GM19324 (cell line): ENCODE results near the gene RIPOR3.

Source experiments
- ATAC-seq: cut with Tn5 transposase; IDR thresholded peaks from one replicate; pipeline ENCODE4 v1.9.1; 2021; ENCODE audit warnings: mild to moderate bottlenecking, moderate library complexity; ENCODE audit not compliant: unreplicated experiment, low FRiP score

RIPOR3 gene, protein sequence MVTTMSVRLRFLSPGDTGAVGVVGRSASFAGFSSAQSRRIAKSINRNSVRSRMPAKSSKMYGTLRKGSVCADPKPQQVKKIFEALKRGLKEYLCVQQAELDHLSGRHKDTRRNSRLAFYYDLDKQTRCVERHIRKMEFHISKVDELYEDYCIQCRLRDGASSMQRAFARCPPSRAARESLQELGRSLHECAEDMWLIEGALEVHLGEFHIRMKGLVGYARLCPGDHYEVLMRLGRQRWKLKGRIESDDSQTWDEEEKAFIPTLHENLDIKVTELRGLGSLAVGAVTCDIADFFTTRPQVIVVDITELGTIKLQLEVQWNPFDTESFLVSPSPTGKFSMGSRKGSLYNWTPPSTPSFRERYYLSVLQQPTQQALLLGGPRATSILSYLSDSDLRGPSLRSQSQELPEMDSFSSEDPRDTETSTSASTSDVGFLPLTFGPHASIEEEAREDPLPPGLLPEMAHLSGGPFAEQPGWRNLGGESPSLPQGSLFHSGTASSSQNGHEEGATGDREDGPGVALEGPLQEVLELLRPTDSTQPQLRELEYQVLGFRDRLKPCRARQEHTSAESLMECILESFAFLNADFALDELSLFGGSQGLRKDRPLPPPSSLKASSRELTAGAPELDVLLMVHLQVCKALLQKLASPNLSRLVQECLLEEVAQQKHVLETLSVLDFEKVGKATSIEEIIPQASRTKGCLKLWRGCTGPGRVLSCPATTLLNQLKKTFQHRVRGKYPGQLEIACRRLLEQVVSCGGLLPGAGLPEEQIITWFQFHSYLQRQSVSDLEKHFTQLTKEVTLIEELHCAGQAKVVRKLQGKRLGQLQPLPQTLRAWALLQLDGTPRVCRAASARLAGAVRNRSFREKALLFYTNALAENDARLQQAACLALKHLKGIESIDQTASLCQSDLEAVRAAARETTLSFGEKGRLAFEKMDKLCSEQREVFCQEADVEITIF

DNA sequence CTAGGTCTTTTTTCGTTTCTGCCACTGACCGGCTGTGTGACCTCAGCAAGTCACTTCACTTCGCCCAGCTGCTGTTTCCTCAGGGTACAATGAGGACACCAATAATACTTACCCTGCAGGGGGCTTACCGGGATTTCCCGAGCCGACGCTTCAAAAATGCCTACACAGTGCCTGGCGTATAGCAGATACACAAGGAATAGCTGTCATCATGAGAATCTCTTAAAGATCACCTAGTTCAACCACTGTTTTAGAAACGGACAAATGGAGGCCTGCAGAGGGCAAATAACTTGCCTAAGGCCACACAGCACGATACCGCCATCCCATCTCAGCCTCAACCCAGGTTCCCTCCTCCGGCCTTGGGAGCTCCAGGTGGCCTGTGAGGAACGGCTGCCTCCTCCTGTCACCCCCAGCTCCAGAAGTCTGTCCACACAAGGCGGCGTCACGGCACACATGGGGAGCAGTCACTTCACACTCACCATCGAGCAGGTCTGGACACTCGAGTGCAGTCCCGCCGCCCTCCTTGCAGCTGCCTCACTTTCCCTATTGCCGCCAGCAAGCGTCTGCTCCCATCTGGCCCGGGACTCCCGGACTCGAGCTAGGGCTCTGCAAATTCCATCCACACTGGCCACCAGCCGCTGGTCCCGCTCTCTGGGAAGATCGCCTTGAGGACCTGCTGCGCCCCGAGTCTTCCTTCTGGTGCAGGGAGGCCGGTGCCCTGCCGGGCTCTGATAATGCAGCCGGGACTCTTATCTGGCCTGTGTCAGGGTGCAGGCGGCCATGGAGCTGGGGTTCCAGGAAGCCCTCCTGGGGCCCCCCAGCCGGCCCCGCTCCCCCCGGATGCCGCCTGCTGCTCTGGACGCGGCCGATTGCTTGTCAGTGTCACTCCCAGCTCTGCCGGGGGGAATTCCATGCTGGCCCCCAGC lies at the start of gene RIPOR3:
RIPOR3 (minus strand) TSS at position 893 of the 923 bp plus-strand sequence; CDS start at position 479, 414 bp downstream.
- ATAC-seq, result no peak

DNA sequence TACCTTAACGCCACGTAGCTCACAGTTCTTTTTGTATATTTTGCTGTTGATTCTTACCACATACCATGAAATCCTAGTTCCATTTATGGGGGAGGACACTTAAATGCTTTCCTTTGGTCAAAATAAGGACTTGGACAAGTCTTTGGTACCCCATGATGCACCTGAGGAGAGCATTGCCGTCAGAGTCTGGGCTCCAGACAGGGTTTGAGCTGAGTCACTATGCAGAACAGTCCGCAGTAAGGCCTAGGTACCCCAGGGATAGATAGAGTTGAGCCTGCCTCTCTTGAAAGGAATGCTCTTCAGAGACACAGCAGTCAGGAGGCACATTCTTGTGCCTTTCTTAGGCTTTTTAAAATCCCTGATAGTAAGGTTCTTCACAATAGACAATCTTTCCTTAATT lies 46.0 kb upstream of the RIPOR3 start:
- no peak for ATAC-seq

DNA sequence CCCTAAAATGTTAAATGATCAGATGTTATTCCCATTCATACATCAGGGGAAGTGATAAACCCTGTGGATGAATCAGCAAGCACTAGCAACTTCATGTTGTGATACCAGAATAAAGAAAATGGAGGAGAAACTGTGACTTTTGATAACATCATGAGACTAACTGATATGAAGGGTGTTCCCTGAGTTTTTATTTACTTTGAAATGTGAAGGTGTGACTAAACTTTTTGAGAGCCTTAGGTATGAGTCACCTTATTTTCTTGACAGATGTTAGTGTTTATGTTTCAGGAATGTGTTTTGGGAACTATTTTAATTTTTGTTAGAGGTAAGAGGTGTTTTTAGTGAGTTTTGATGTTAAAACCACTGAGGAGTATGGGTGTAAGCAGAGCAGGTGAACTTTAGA lies 44.5 kb upstream of the RIPOR3 start:
- ATAC-seq, result no peak

DNA sequence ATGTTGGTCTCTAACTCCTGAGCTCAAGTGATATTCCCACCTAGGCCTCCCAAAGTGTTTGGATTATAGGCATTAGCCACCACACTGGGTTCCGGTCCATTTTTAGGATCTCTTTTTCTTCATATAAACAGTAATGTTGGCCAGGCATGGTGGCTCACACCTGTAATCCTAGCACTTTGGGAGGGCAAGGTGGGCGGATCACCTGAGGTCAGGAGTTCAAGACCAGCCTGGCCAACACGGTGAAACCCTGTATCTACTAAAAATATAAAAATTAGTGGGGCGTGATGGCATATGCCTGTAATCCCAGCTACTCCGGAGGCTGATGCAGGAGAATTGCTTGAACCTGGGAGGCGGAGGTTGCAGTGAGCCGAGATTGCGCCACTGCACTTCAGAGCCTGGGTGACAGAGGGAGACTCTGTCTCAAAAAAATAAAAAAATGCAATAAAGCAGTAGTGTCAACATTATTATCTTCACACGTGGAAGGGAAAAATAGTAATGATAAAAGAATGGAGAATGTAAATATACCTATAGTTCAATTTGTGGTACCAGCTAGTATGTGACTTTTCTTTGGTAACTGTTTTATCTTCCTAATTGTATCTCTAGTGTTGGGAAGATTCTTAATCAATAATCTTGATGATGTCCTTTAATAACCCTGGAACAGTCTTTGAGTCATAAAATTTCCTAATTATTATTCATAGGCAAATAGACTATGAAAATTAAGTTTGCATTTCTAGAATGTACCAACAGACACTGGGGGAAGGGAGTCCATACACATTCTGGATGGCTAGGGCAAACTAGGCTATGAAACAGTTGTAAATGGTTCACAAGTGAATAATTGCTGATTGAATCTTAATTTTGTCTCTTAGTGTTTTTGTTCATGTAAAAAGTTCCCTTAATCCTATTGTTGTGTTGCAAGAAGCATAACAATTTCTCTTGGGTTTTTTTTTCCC lies 43.7 kb upstream of the RIPOR3 start:
- ATAC-seq, result no peak

DNA sequence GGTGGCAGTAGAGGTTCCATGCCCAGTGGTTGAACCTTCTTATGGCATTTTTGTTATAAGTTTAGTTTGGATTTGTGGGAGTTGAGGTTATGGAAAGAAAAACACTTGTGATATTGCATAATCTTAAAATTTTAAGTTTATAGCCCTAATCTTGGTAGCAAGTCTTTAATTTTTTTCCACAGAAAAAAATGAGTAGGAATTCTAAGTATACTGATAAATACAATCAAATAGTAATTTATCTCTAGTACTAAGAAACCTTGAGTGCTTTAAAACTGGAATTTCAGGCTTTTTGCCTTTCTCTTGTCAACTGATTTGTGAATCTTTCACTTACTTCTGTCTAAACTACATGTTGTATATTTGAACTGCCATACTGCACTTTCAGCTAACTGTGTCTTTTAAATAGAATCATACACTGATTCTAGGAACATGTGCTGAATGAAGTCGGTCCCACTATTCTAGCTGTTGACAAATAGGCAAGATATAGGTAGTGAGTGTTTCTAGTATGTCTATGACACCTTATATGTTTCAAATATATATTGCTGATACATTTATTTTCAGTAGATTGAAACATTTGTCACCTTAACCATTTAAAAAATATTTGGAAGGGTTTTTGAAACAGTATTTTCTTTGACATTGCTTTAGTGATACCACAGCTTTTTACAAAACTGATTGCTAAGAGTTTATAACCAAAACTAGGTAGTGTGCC lies 42.5 kb upstream of the RIPOR3 start:
- no peak for ATAC-seq

DNA sequence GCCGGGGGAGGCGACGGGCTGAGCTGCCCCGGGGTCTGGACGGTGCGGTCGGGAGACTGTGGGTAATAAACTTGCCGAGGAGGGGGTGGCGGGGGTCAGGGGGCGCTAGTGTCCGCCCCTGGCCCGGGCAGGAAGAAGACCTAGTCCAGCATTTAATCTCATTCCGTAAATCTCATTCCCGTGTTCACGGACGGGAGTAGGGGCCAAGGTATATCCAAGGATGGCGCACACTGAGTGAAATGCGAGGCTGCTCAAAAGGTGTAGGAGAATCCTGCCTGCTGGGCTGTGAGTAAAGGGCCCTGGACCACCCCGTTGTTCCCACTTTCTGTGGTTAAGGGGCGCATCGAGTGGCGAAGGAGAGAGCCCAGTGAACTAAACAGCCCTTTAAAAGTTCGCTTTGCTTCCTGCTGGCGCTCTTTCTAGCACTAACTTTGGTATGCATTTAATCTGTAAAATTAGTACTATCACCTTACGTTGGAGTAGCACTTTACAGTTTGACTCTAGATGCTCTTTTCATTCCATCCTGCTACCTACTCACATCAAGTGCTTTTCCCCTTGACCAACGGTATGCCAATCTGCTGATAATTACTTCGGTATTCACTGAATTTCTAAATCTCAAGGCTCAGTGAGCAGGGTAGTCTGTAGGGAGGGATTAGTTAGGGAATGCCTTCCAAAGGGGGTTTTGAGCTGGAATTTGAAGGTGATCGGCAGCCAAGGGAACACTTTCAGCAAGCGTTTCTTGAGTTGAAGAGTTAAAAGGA lies 40.8 kb upstream of the RIPOR3 start:
- ATAC-seq, result no peak

DNA sequence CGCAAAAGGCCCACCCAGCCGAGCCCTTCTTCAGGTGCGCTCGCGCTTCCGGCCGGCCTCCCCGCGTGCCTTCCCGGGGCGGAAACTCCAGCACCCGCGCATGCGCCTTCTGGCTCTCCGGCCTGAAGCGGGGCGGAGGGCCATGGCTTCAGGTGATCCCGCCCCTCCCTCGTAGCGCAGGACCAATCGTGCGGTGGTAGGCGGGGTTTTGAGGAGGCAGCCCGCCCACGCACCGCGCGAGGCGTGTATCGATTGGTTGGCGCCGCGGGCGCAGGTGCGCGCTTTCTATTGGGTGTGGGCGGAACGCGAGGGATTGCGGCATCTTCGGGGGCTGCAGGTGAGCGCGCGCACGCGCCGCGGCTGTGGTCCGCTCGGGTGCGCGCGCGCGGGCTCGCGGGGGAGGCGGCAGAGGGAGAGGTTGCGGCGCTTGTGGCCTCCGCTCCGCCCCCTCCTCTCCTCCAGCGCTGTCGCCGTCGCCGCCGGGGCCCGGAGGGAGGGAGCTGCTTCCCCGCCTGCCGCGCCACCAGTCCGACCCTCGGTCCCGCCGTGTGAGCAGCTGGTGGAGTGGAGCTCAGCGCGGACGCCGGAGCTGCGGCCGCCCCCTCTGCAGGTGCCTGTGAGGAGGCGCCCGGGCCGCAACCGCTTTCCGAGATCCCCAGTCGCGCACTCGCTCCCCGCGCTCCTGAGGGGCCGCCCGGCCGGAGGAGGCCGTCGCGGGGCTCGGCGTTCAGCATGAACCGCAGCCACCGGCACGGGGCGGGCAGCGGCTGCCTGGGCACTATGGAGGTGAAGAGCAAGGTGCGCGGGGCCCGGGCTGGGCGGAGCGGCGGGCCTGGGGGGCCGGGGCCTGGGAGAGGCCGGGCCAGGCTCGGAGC lies 40.0 kb upstream of the RIPOR3 start, which contains the start of gene PARD6B:
PARD6B (plus strand) TSS at position 526 of the 875 bp plus-strand sequence; CDS start at position 733, 207 bp downstream.
- peak; percentile 91 for ATAC-seq

DNA sequence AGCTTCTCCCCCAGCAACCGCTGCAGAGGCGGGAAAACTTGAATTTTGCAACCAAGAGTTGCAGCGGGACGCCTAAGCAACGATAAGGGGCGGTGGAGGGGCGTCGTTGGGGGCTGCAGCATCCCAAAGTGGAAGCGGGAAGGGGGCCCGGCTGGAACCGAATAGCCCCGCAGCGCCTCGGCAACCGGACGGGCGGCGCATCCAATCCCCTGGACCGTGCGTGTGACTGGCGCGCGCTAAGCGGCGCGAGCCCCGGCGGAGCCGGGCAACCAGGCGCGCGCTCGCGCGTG lies 39.4 kb upstream of the RIPOR3 start:
- no peak for ATAC-seq

DNA sequence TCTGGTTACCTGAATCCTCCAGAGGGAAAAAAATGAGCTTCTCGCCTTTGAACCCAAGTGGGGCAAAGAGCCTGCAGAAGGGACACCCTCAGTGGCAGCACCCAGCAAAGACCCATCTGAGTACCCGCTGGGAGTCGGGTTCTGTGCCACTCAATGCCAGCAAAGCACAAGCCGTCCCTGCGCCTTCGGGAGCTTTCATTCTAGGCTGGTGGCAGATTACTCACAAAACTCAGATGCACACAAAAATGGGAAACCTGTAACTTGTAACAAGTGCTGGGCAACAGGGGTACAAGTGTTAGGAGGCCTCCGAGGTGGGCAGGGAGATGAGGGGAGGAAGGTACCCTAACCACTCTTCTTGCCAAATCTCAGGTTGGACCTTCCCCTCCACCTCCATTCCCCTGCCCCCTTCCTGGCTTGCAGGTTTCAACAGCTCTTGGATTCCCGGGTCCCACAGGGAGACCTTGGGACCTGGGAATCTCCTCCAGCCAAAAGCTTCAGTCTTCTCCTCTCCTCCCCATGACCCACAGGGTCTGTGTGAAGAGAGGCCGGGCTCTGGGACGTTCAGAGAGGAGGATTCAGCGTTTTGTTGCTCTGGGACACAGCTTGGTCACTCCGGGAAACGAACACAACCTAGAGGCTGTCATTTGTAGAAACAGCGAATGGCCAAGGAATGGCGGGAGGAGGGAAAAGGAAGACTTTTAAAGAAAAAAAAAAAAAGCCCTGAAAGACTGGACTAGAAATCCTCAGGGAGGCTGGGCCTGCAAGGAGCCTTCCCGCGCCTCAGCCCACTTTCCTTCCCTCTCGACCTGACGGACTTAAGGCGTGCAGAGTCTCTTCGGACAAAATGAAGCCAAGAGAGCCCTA lies 38.8 kb upstream of the RIPOR3 start:
- no peak for ATAC-seq

DNA sequence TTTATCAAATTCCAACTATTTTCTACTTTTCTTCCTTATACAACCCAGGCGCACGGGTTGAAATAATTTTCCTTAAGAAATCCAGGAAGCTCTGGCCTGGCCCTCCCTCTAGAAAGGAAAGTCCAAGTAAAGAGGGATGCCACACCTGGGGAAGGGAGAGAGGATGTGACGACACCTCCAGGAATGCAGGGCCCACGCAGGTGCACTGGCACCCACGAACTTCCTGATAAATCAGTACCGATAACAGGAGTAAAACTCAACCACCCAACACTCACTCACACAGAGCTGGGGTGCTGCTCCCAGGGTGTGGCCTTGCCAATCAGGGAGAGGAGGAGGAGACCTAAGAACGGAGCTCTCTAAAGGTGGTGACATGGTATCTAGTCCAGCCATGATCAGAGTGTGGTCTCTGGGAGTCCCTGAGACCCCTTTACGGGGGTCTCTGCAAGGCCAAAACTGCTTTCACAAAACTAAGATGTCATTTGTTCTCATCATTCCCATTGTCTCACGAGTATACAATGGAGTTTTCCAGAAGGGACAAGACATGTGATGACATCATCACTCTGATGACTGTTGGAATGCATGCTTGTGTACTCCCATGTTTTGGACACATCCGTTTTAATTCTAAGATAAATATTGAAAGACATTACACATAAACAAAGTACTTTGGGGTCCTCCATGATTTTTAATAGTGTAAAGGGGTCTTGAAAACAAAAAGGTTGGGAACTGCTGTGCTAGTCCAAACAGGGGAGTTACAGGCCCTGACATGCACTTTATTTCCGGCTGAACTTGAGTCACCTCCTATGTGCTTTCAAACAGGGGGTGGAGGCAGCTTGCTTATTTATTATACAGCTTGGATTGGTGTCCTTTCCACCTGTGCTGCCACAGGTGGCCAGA lies 37.9 kb upstream of the RIPOR3 start:
- ATAC-seq, result no peak

DNA sequence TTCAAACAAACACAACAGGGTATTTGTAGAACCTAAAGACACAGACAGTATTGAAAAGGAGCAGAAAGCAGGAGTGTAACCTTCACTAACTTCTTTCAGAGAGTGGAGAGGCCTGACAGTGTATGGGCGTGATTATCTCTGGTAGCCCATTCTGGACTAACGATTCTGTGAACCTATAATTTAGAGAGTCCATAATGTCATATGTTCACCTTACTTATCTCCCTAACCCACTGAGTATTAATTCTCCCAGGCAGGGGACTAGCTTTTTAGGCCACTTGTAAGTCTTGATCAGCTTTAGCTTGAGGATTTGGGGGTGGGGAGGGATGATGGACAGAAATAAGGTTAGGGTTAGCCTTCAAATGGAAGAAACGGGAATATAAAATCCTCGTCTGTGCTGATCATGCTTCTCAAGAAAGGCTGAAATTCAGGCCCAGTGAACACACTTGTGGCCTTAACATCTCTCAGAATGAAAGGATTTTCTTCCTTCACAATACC lies 37.2 kb upstream of the RIPOR3 start:
- no peak for ATAC-seq

DNA sequence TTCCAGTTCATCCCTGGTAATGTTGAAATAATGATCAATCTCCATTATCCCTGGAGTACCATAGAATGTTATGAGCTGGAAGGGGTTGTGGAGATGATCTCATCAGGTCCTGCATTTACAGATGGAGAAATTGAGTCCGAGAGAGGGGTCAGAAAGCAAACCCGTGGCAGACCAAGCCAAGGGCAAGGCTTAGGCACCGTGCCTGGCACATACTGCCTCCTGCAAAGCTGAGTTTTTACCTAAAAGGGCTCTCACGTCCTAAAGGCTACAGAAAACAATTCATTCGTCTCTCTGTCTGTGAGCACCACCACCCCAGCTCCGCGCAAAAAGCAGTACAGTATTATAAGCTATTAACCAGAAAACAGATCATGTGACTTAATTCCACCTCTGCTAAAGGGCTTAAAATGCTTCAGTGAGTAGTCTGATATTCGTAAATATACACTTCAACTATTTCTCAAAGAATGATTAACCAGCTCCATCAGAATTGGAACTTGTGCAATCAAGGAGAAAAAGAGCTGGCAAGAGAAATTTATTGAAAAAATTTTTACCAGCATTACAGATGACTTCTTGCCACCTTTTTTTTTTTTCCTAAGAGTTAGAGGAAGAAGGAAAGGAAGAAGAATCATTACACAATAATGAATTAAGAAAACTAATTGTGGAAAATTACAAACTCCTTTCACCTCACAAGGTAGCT lies 36.6 kb upstream of the RIPOR3 start:
- ATAC-seq, result no peak

DNA sequence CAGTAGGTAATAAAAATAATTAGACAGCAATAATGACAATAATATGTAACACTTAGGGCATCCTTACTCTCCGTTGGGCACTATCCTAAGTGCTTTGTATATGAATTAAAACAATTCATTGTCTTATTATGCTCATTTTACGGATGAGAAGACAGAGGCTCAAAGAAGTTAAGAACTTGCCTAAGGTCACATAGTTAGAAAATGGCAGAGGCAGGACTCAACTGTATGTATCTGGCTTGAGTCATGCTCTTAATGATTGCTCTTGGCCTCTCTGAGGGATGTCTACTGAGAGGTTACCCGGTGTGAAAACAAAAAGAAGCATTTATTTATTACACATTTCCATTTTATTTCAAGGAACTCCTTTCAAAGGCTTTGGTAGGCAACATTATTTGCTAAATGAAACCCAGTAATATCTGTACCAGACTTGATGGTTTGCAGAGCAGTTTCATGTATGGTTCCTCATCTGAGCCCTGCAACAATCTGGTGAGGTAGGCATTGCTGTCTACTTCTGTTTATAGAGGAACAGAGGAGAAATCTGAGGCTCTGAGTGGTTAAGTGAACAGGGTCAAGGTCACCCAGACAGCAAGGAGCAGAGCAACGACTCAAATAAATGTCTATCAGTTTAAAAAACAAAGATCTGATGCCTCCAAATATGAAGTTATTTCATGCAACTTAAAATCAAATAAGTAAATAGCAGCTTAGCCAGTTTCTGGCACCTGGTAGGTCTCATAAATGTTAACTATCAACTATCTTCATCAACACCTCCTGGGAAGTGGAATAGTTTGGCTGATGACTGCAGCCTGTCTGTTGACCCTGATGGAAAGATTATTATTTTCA lies 35.8 kb upstream of the RIPOR3 start:
- ATAC-seq, result no peak

DNA sequence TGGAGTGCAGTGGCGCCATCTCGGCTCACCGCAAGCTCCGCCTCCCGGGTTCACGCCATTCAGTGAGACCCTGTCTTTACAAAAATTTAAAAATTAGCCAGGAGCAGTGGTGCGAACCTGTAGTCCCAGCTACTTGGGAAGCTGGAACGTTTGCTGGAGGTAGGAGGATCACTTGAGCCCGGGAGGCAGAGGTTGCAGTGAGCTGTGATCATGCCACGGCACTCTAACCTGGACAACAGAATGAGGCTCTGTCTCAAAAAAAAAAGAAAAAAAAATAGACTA lies 34.3 kb upstream of the RIPOR3 start:
- no peak for ATAC-seq
